Measurements from ENCODE around the gene PPP2R2B.

PPP2R2B gene

DNA sequence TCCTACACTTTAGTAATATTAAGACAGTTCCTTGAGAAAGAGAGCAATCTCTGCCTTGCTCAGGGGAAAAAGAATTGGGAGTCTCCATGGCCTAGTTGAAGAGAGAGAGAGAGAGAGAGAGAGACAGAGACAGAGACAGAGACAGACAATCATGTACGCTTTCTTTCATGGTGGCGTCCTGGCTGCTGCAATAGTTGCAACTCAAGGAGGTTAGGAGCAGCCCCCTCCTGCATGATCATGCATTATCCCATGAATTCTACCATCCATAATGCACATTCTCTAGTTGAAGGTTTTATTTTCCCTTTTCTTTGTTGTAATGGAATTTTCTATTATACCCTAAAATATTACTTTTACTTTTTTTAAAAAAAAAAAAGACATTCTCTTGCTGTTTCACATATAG, 50.7 kb downstream of the PPP2R2B start:
- no peak for DNase-seq (ENCODE audit: low read depth)

DNA sequence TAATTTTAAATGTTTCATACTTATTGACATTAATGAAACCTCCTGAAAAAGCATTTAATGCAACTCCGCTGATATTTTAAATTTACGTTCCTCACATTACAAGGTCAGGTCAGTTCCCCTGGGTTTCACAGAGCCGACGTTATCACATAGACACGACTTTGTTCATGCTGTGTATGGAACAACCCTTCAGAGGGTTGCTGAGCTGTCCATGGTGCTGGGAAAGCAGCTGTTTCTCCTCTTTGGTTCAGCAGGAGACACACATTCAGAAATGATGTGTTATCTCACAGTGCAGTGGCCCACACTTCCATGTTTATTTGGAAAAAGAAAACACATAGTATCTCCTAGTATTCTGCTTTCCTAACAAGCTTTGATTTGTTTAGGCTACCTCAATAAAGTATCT, 53.5 kb downstream of the PPP2R2B start:
- no peak for DNase-seq (ENCODE audit: low read depth)

DNA sequence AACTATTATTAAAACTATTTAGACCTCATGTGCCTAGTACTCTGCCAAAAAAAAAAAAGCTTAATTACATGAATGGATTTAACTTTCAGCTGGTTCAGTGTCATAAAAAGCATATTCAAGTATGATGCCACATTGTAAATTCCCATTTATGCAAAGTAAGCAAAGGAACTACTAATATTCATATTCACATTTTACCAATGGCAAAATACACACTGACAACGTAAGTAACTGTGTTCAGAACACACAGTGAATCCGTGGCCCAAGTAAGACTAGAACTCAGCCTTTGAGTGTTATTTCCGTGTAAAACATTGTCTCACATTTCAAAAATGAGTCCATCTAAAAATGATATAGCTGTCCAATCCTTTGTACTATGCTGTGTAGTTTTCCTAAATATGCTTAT, 56.8 kb downstream of the PPP2R2B start:
- no peak for DNase-seq (ENCODE audit: low read depth)

DNA sequence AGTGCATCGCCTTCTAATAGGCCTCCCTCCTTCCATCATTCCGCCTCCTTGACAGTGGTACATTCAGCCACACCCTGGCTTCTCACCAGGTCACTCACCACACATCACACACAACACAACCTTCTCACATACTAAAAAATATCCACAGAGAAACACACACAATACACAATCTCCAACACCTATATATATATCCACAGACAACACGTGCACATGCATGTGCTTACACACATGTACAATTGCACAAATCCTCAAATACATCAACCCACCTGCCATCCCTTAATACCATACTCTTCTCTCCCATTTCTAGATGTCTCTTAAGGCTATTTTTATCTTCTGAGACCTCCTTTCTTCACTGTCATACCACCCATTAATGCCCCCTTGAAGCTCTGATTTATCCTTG, 57.6 kb downstream of the PPP2R2B start:
- DNase-seq (ENCODE audit: low read depth): no peak

DNA sequence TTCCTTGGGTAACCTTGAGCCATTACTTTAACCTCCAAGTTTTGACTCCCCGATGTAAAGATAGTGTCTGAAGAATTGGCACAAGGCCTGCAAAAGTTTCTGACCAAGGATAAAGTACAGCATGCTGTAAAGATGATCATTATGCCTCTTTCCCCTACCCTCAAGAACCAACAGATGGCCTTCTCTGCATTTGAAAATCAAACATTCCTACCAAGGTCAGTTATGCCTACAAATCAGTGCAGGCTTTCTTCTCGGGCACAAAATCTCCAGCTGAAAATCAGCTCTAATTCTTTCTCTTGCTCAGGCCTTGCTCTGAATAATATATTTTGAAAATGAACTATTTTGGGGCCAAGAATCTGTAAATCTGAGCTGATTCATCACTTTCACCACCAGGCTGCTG, 59.7 kb downstream of the PPP2R2B start:
- no peak for DNase-seq (ENCODE audit: low read depth)

DNA sequence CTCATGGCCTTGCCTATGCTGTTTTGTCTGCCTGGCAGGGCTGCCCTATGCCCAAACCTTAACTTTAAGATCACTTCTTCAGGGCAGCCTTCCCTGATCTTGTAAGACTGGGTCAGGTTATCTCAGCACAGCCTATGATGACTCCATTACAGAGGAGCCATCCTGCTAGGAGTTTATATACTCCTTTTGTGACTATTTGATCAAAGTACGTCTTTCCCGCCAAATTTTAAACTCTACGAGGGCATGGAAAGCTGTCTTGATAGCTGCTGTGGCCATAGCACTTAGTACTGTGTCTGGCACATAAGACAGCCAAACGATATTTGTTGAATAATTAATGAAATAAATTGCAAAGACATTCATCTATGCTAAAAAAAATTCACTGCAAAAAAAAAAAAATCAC, 60.6 kb downstream of the PPP2R2B start:
- no peak for DNase-seq (ENCODE audit: low read depth)

DNA sequence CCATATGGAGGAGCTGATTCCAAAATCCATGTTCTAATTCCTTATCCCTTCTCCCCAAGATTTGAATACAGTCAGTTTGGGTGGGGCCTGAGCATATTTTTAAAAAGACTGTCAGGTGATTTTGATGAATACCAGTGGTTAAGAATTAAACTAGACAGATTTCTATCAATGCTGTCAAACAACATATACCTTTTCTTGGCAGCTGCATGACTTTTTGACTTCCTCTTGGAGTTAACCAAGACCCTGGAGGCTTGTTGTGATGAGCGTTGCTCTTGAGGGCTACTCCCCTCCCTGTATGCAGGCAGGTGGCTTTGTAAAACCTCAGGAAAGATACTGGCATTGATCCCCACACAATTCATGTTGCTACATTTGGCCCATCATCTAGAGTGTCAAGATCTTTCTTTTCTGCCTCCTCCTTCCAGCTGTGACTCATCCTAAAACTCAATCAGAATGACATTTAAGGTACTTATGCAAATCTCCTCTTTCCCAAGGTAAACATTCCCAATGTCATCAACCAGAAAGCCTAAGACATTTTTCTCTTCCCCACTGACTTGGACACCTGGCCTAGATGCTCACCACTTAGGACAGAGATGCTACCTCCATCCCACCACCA, 61.7 kb downstream of the PPP2R2B start:
- no peak for DNase-seq (ENCODE audit: low read depth)

DNA sequence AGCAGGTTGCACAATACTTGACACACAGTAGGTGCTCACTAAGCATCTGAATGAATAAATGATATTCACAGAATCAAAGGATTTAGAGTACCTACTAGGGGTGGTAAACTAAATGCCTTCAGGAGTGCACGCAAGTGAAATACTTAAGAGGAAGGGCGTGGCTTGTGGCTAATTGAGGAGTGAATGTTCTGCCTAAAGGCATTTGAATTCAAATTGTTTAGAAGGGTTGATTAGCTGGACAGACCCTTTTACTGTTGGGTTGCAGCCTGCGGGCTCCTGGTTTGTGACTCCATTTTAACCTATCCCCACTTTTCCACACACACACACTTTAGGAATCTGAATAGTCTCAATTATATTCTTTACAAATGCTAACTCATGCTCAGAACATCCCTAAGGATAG, 63.1 kb downstream of the PPP2R2B start:
- no peak for DNase-seq (ENCODE audit: low read depth)

DNA sequence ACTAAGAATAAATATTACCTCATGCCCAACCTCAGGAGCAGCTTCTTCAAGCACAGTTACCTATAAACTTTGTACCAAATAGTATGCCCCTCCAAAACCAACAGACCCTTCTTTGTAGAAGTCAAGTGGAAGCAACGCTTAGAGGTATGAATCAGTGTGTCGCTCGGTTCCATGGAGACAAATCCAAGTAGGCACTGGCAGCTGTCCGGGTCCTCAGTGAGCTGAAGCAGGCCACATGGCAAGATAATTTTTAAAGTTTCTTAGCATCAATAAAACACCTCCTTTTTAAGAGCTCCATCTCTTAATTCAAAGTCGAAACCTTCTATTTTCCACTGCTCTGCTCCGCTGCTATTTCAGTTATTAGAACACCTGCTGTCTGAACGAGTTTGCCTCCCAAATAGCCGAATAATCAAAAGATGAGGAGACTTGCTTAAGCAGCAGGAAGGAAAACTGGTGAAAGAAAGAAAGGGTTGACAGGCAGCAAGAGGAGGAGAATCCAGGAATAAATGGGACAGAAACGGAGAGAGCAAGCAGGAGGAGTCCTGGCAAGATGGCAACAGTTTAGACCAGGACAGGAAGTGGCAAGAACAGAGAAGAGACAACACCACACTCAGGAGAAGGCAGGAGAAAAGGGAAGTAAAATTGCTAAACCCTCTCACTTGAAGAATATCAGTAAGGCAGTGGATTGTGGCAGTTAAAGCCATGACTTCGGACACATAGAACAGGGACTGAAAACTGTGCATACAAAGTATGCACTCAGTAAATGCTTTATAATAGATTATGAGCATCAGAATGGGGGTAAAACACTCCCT, 65.0 kb downstream of the PPP2R2B start:
- no peak for DNase-seq (ENCODE audit: low read depth)

DNA sequence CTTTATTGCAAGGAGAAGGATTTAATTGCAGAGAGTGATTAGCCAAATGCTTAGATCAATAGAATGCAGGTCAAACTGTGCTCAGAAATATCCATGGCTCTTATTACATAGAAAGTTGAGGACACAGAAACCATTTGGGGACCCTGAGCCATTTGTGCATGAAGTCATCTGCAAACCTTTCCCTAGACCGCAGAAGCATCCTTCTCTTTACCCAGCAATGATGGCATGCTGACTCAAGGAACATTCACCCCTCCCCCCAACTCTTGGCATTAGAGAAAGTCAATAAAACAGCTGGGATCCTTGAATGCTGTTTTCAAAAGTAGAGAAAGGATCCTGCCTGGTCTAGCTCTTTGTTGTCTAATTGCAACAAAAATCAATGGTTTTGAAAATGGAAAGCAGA, 73.5 kb downstream of the PPP2R2B start:
- no peak for DNase-seq (ENCODE audit: low read depth)

DNA sequence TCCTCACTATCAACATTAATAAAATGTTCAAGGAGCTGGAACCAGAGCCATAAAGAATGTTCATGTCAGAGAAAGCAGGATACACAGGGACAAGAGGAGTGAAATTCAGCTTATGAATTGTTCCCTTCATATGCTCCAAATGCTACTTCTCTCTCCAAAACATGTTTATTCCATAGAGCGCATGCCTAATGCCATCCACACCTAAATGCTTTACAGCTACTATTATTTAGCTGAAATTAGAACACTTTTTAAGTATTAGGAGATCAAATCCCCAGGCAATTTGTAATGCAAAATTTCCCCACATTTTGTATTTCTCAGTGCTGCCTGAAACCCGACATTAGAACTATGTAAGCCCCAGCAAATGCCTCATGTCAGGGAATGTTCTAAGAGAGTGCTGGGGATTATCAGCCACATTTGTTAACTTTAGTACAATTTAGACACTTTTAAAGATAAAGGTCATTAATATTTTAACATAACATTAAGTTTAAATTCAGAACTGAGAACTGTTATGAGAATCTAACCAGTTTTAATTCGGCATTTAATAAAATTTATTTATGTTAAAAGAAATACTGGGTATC, 75.5 kb downstream of the PPP2R2B start:
- no peak for DNase-seq (ENCODE audit: low read depth)

DNA sequence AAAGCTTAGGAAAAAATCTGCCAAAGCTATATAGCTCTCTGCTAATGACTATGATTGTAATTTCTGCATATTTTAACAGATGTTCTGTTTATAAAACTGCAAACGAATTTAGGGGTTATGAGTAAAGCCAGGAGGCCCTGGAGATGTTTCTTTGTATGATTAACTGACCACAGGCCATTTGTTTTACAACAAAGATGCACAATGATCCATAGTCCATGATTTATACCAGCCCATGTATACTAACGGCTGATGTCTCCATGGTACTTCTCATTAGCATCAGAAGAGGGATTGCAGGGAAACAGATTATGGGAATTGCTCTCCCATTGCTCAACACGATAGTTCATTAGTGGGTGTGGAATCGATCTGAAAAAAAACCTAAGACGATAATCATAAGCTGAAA, 78.9 kb downstream of the PPP2R2B start:
- no peak for DNase-seq (ENCODE audit: low read depth)

DNA sequence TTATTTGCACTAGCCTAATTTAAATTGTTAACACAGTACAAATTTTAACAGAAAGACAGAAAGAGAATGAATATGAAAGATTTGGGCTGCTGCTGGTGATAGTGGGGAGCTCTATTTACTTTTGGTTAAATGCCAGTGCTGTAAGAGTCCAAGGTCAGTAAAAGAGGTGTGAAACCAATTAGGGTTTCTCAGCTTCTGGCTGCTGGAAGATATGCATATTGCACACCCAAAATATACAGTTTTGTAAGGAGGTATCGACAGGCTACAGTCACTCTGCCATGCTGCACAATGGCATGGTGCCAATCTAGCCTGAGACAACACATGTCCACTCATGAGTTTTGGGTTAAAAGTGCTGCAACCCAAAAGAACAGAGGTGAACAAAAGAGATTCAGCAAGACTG, 79.3 kb downstream of the PPP2R2B start:
- DNase-seq (ENCODE audit: low read depth): no peak

DNA sequence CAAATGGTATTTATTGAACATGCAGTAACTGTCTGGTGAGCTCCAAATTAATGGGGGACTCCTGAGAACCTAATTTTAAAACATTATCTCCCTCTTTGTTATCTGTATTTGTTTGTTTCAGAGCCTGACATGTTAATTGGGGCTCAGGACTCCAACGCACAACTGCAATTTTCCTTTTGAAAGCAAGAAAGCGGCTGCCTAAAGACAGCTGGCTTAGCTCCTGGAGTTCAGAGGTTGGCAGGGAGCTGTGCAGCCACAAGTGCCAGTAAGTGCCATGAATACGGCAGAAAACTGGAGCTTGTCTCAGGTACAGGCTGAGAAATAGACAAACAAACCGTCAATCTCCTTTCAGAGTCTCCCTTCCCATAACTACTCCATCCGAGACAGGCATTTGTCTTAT, 80.9 kb downstream of the PPP2R2B start:
- DNase-seq (ENCODE audit: low read depth): no peak

DNA sequence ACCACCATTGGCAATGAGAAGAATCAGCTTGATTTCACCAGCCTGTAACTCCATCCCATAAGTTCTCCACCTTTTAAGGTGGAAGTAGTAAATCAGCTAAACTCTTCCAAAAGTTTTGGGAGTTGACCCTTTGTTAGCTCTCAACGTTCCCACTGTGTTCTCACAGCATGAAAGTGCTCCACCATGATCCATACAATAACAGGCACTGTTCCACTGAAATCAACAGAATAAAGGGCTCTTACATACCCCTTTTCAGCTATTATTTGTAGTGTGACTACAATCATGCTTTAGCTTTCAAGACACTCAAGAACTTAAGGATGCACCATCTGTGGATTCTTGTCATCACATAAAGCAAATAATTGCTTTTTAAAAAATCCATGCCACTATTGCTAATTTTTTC, 81.6 kb downstream of the PPP2R2B start:
- no peak for DNase-seq (ENCODE audit: low read depth)

DNA sequence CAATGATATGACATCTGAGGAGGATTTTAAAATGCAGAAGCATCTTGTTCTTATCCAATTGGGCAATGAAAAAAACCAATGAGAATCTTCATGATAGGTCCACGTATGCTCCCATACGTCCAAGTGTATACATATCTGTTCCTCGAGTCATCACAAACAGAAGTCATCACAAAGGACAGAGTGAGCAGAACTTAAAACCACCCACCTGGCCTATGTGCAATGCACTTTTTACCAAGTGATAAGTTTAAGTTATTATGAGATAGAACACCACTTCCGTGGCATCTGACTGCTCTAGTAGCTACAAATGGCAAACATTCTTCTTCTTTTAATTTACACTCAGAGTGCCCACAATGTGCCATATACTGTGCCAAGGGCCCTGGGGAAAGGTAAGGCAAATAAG, 82.4 kb downstream of the PPP2R2B start:
- no peak for DNase-seq (ENCODE audit: low read depth)

DNA sequence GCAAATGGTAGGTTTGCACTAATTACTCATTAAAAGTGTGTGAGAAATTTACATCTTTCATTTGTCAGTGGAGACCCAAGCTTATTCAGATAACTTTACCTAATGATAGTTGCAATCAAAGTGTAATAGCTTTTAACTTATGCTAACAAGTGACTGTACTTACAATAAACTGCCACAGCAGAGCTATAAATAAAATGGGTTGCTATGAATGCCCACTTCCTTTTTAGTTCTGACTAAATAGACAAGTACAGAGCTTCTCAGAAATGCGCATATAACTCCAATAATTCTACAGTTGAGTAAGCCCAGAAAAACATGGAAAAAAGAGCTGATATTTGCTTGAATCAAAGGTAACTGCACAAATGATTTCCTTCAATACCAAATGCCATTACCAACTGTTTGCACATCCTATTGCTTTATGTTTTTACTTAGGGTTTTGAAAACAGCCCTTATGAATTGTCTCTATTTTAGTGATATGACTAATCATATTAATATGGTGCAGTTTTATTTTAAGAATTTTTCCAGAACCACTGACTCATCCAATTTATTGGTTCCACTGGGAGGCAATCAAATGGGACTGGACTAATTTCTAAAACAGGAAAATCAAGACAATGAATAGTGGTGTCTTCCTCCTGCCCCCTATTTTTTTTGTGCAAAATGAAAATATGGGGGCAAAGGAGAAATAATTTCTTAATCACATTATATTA, 84.1 kb downstream of the PPP2R2B start:
- DNase-seq (ENCODE audit: low read depth): no peak

DNA sequence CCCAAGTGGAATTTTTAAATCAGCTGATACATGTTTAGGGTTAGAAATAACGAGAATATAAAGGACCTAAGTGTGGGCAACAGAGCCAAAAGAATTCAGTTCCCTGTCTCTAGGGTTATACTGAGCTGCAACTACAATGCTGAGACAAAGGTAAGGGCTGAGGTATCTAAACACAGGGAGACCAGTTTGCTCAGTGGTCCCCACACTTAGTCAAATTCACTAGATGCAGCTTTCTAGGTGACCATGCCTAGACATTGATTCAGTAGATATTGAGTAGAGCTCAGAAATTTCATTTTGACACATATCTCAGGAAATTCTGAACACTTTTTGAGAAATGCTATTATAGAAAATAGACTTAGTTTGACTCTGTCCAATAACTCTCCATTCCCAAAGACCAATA, 84.8 kb downstream of the PPP2R2B start:
- no peak for DNase-seq (ENCODE audit: low read depth)

DNA sequence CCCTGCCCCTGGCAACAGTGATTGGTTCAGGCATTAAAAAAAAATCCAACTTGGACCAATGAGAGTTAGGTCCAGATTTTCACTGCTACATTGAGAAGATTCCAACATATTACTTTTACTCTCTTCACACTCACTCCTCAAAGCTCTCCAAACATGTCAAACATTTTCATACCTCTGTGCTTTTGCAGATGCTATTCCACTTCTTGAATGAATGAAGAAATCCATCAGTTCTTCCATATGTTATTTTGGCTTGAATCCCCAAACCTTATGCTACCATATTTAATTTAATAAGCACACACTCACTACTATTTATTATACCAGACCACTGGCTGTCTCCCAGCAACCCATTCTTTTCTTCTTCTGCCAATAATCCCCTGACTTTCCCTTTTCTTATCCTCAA, 87.1 kb downstream of the PPP2R2B start:
- DNase-seq (ENCODE audit: low read depth): no peak

DNA sequence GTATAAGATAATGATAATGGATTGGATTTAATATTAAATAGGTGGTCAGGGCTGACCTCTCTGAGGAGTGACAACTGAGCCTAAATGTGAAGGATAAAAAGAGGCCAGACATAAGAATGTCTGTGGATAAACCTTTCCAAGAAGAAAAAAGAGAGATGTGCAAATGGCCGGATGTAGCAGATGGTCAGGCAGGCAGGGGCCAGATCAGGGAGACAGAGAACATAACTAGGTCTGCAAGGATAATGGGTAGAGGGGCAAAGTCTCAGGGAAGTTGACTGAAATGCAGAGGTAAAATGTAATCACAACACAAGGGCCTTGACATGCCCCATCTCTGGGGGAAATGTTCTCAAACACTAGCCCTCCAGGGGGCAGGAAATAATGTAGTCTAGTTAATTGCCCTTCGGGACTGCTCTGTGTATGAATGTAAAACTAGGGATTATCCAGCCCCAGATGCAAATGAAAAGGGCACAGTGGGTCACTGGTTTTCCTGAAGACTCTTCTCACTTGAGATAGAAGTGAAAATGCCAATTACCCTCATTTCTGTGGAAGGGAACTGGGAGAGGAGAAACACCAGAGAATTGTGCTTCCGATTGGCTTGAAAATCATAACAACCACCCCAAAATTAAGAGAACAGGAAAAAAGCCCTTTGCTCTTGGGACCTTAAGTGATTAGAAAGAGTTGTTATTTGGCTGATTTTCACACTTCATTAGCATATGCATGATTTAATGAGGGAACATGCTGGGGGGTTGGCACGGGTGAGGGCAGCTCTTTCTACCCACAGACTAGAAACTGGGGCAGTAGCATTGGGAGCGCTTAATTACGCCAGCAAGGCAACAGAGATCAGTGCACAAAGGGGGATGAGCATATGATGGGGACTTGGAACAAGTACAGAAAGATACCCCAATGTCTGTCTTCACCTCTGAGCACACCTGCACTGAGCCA, 88.6 kb downstream of the PPP2R2B start:
- no peak for DNase-seq (ENCODE audit: low read depth)

DNA sequence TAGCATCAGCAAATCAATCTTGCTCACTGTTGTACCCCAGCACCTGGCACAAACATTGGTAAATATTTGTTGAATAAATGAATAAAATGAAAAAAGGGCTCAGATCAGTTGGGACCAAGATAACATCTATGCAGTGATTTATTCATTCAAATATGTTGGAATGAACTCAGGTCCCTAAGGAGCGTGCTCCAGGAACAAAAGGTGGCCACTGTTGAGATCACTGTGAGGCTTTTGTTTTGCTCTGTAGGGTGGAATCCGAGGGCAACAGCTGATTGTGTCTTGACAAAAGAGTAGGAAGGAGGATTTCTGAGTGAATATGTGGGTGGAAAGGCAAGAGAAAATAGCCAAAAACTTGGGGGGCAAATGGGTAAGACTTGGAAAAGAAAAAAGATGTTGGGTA, 89.7 kb downstream of the PPP2R2B start:
- no peak for DNase-seq (ENCODE audit: low read depth)

DNA sequence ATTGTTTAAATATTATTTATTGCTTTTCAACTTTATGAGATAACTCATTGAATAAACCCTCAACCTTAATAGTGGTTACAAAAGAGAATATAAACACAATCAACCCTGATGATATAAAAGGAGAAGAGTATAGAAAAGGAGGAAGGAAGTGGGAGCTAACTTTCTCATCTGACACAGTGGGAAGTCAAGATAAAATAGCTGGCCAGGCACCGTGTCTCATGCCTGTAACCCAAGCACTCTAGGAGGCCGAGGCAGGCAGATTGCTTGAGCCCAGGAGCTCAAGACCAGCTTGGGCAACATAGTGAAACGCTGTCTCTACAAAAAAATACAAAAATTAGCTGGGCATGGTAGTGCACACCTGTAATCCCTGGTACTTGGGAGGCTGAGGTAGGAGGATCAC, 93.5 kb downstream of the PPP2R2B start:
- no peak for DNase-seq (ENCODE audit: low read depth)
